HS-27A (cell line): ENCODE results near the gene CPSF3.

Experiments used
- DNase-seq: peaks from one replicate; pipeline ENCODE4 v3.0.0-alpha.2; 2012; ENCODE audit warnings: low read depth, missing footprints

CPSF3 gene

DNA sequence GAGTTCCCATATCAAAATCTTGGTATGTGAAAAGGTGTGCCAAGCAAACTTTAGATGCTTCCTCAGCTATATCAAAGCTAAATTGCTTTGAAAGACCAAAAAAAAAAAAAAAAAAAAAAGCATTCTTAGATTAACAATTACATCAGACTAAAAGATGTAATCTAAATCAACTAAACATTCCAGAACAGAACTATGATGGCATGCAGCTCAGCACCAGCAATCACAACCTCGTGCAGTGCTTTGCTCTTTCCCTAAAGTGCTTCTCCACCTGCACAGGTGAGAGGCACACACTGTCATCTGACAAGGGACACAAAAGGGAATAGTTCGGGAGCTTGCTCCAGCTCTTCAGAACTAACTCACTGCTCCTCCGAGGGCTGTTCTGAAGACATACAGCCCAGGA, 94.7 kb downstream of the CPSF3 start:
- no peak for DNase-seq

DNA sequence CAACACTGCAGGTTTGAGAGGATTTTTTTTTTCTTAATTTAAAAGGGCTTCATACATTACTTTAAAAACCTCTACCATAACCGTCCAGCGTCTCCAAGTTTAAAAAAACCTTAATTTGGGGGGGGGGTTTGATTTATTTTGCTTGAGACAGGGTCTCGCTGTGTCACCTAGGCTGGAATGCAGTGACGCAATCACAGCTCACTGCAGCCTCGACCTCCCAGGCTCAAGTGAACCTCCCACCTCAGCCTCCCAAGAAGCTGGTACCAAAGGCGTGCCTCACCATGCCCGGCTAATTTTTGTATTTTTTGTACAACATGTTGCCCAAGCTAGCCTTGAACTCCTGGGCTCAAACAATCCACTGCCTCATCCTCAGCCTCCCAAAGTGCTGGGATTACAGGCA, 95.3 kb downstream of the CPSF3 start:
- DNase-seq = no peak

DNA sequence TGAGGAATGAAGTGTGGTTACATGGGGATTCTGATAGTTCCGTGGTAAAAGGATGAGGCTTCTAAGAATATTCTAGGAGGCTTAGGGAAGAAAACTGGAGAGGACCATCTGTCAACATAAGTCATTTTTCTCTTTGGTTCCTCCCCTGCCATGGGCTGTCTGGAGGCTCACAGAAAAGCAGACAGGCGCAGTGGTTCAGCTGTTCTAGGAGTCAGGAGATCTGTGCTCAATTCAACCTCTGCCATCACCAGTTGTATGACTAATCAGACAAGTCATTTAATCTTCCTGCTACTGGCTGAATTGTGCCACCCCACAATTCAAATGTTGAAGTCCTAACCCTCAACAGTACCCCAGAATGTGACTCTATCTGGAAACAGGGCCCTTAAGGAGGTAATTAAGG, 95.8 kb downstream of the CPSF3 start:
- DNase-seq = no peak
